DOHH2 (cell line): ENCODE data around the gene WFDC1.

Source experiments
- H3F3A ChIP-seq: fragments of 200-600 bp; sonication (generic), shearing (Covaris generic); 2 replicates; pipeline ENCODE4 v1.6.0; 2016; ENCODE audit warnings: antibody characterized with exemption, mild to moderate bottlenecking; ENCODE audit not compliant: control insufficient read depth, insufficient read depth
- H3K27ac ChIP-seq: fragments of 200-600 bp; sonication (generic); 2 replicates; pipeline ENCODE4 v1.5.1; 2014; ENCODE audit warnings: low read depth, mild to moderate bottlenecking, low read length, moderate library complexity
- H3K27me3 ChIP-seq: fragments of 200-600 bp; sonication (generic); 2 replicates; pipeline ENCODE4 v1.6.1; 2014; ENCODE audit warnings: mild to moderate bottlenecking, low read length, mixed read lengths; ENCODE audit not compliant: control insufficient read depth
- H3K36me3 ChIP-seq: fragments of 200-600 bp; sonication (generic); 2 replicates; pipeline ENCODE4 v1.6.1; 2014; ENCODE audit warnings: mild to moderate bottlenecking, low read length, moderate library complexity, mixed read lengths; ENCODE audit not compliant: control insufficient read depth
- H3K4me1 ChIP-seq: fragments of 200-600 bp; sonication (generic); 2 replicates; pipeline ENCODE4 v1.6.1; 2014; ENCODE audit warnings: mild to moderate bottlenecking, low read length, mixed read lengths; ENCODE audit not compliant: control insufficient read depth
- H3K4me2 ChIP-seq: fragments of 200-600 bp; sonication (generic); 2 replicates; pipeline ENCODE4 v1.6.0; 2014; ENCODE audit warnings: mild to moderate bottlenecking, low read length, moderate library complexity
- H3K4me3 ChIP-seq: fragments of 200-600 bp; sonication (generic); 2 replicates; pipeline ENCODE4 v1.5.1; 2014; ENCODE audit warnings: mild to moderate bottlenecking, low read length, mixed read lengths
- H3K79me2 ChIP-seq: fragments of 200-600 bp; sonication (generic); 2 replicates; pipeline ENCODE4 v1.6.1; 2014; ENCODE audit warnings: mild to moderate bottlenecking, low read length, mixed read lengths; ENCODE audit not compliant: control insufficient read depth
- H3K9me2 ChIP-seq: fragments of 200-600 bp; sonication (generic); replicated peaks from 2 replicates; pipeline ENCODE4 v1.6.1; 2014; ENCODE audit warnings: mild to moderate bottlenecking, low read length, mixed read lengths; ENCODE audit not compliant: control insufficient read depth
- H3K9me3 ChIP-seq: fragments of 200-600 bp; sonication (generic); 2 replicates; pipeline ENCODE4 v1.6.1; 2014; ENCODE audit warnings: antibody characterized with exemption, low read length, mixed read lengths; ENCODE audit not compliant: control insufficient read depth, insufficient read depth
- H4K20me1 ChIP-seq: fragments of 200-600 bp; sonication (generic); 2 replicates; pipeline ENCODE4 v1.6.0; 2014; ENCODE audit warnings: low read depth, mild to moderate bottlenecking, antibody characterized with exemption, low read length, moderate library complexity; ENCODE audit not compliant: control insufficient read depth, insufficient read depth
- EZH2phosphoT487 ChIP-seq: fragments of 200-600 bp; sonication (generic); IDR thresholded peaks from 2 replicates; pipeline ENCODE4 v1.6.1; 2017; ENCODE audit warnings: borderline replicate concordance, mild to moderate bottlenecking, antibody characterized with exemption, low read length, moderate library complexity, mixed read lengths
- TF ChIP-seq, protein P1 (sequence below): fragments of 200-600 bp; sonication (generic); IDR thresholded peaks from one replicate; pipeline ENCODE4 v1.5.1; 2014; ENCODE audit warnings: antibody characterized with exemption, mild to moderate bottlenecking, low read depth, low read length; ENCODE audit not compliant: poor library complexity, severe bottlenecking

Gene WFDC1

DNA sequence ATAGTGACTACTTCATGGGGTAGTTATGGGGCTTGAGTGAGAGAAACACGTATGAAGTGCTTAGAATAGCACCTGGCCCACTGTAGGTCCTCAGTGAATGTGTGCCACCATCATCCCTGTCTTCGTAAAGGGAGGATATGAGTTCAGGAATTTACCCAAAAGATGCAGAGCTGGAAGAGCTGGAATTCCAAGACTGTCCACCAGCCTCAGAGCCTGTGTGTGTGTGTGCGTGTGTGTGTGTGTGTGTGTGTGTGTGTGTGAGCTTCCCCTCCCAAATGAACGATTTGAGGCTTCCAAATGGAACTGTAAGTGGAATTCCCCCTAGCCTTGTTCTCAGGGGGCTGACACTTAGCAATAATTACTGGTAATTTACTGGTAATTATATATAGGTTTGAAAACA is 27.3 kb downstream of the WFDC1 start:
- TF ChIP-seq, protein P1, sequence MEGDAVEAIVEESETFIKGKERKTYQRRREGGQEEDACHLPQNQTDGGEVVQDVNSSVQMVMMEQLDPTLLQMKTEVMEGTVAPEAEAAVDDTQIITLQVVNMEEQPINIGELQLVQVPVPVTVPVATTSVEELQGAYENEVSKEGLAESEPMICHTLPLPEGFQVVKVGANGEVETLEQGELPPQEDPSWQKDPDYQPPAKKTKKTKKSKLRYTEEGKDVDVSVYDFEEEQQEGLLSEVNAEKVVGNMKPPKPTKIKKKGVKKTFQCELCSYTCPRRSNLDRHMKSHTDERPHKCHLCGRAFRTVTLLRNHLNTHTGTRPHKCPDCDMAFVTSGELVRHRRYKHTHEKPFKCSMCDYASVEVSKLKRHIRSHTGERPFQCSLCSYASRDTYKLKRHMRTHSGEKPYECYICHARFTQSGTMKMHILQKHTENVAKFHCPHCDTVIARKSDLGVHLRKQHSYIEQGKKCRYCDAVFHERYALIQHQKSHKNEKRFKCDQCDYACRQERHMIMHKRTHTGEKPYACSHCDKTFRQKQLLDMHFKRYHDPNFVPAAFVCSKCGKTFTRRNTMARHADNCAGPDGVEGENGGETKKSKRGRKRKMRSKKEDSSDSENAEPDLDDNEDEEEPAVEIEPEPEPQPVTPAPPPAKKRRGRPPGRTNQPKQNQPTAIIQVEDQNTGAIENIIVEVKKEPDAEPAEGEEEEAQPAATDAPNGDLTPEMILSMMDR = no peak
- no peak for TF ChIP-seq EZH2phosphoT487
- no peaks in the 10 kb centered on the region for H3K36me3 ChIP-seq
- H3K27ac ChIP-seq = no peak overlapping the region
- H3K9me3 ChIP-seq = no peaks in the 10 kb centered on the region
- H3K4me2 ChIP-seq = no peak overlapping the region
- no peaks in the 10 kb centered on the region for H3K9me2 ChIP-seq
- H3K27me3 ChIP-seq = no peaks in the 10 kb centered on the region
- H4K20me1 ChIP-seq = no peaks in the 10 kb centered on the region
- H3F3A ChIP-seq = no peaks in the 10 kb centered on the region
- no peak overlapping the region for H3K4me3 ChIP-seq
- H3K4me1 ChIP-seq = no peaks in the 10 kb centered on the region
- no peaks in the 10 kb centered on the region for H3K79me2 ChIP-seq

DNA sequence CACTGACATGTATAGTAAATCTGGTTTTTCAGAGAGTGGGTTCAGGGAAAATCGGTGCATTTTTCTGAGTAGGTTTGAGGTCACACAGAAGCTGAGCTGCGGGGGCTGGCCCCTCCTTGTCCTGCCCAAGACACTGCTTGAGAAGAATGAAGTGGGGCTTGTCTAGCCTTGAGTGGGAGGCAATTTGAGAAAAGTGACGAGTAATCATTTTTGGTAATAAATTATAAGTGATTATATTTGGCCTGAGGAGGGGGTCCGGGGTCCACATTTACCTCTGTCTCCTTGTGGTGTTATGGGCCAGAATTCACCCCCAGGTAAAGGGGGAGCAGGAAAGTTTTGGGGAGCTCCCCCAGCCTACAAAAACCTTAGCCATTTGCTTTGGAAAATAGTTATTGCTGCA is 28.1 kb downstream of the WFDC1 start:
- no peak for TF ChIP-seq EZH2phosphoT487
- TF ChIP-seq, protein P1 = no peak
- no peaks in the 10 kb centered on the region for H3F3A ChIP-seq
- H3K36me3 ChIP-seq = no peaks in the 10 kb centered on the region

DNA sequence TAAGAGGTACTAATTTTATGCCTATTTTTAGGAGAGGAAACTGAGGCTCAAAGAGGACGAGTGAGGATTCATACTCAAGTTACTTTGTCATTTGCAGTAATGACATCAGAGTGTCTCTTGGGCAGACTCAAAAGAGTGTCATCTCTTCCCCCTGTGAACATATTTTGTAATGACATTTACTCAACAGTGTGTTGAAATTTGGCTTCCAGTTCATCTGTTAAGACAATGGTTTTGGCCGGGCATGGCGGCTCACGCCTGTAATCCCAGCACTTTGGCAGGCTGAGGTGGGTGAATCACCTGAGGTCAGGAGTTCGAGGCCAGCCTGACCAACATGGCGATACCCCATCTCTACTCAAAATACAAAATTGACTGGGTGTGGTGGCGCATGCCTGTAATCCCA is 28.9 kb downstream of the WFDC1 start:
- no peaks in the 10 kb centered on the region for H3K4me1 ChIP-seq
- no peaks in the 10 kb centered on the region for H4K20me1 ChIP-seq
- TF ChIP-seq, protein P1 = no peak
- no peak for TF ChIP-seq EZH2phosphoT487
- H3K36me3 ChIP-seq = no peaks in the 10 kb centered on the region
- no peaks in the 10 kb centered on the region for H3K27me3 ChIP-seq
- H3K9me2 ChIP-seq = no peaks in the 10 kb centered on the region
- H3K9me3 ChIP-seq = no peaks in the 10 kb centered on the region
- H3K27ac ChIP-seq = no peak overlapping the region
- no peaks in the 10 kb centered on the region for H3K79me2 ChIP-seq
- H3K4me2 ChIP-seq = no peak overlapping the region
- H3F3A ChIP-seq = no peaks in the 10 kb centered on the region
- no peak overlapping the region for H3K4me3 ChIP-seq

More for the DNA sequence above, 28.1 kb downstream of the WFDC1 start:
- H3K9me2 ChIP-seq = no peaks in the 10 kb centered on the region
- no peaks in the 10 kb centered on the region for H3K79me2 ChIP-seq
- no peaks in the 10 kb centered on the region for H3K27me3 ChIP-seq
- no peaks in the 10 kb centered on the region for H3K4me1 ChIP-seq
- H3K4me2 ChIP-seq = no peak overlapping the region
- no peak overlapping the region for H3K27ac ChIP-seq
- no peaks in the 10 kb centered on the region for H4K20me1 ChIP-seq
- H3K9me3 ChIP-seq = no peaks in the 10 kb centered on the region
- H3K4me3 ChIP-seq = no peak overlapping the region
